NK-92 treated with Interleukin-12 subunit alpha and Interleukin-12 subunit beta, amount 100 ng/mL, for 24 hours (cell line): Measurements from ENCODE around the gene GPR89A.
"Not testable (repeated sequence)": the region's sequence is repeated elsewhere in the genome, so short reads cannot be mapped to it uniquely, and the experiment has no call there.

Experiments used
- DNase-seq: peaks from one replicate; lab custom pipeline; 2025; lab: John Stamatoyannopoulos, UW

GPR89A gene

DNA sequence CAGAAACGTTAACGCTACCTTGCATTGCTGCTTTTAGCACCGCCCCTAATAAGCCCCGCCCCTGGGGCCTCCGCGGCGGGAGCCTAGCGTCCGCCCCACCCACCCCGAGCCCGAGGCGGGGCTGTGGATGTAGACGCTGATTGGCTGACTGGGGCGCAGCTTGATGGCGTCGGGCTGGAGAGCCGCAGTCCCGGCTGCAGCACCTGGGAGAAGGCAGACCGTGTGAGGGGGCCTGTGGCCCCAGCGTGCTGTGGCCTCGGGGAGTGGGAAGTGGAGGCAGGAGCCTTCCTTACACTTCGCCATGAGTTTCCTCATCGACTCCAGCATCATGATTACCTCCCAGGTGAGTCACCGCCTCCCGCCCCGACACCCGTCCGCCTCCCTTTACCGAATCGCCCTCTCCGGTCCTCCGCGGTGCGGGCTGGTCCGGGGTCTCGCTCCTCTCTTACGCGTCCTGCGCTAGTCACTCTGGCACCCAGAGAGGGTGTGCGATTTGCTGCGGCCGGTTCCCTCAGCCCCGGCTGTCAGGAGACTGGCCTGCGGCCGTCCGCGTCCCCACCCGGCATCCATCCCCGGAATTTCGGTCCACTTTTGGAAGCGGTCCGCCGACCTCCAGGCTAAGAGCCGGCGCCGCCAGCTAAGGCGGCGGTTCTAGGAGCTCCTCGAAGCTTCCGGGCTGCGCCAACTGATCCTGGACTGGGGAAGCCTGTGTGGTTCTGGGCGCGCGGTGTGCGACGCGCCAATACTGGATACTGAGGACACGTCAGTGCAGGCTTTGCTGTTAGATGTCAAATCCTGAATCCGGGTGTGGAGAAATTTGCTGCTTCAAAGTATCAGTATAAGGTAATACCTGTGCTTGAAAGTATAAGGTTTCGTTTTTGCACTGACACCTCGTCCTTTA lies at the start of gene GPR89A:
TSS of gene GPR89A (plus strand) at position 156 of the 901 bp plus-strand sequence. CDS start at position 302, 146 bp downstream.
- DNase-seq = peak; percentile 89

- not testable (repeated sequence) for DNase-seq
Observed at GRCh38 chr1:145586820-145587219, 21.0 kb upstream of the GPR89A start.

DNA sequence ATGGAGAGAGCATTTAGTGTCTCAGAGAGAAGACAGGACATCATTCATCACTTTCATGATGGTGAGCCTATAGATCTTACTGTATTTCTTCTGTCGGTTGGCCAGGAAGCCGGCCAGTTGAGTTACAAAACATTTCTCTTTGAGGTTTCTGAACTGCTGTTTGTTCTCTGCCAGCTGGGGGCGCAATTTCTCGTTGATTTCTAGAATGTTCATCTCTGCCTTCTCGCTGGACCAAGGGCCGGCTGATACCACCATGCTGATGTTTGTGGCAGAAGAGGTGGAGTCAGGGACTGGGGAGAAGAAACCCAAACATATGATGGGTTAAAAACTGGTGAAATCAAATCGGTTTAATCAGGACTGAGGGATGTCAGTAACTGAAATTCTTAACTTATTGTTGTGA lies 17.0 kb upstream of the GPR89A start:
- DNase-seq = peak; percentile 27

GRCh38 chr1:145592347-145592746 lies 15.4 kb upstream of the GPR89A start:
- not testable (repeated sequence) for DNase-seq

- not testable (repeated sequence) for DNase-seq
Observed at GRCh38 chr1:145595421-145595820, 12.4 kb upstream of the GPR89A start.

GRCh38 chr1:145596236-145596635 lies 11.6 kb upstream of the GPR89A start:
- DNase-seq = not testable (repeated sequence)

DNA sequence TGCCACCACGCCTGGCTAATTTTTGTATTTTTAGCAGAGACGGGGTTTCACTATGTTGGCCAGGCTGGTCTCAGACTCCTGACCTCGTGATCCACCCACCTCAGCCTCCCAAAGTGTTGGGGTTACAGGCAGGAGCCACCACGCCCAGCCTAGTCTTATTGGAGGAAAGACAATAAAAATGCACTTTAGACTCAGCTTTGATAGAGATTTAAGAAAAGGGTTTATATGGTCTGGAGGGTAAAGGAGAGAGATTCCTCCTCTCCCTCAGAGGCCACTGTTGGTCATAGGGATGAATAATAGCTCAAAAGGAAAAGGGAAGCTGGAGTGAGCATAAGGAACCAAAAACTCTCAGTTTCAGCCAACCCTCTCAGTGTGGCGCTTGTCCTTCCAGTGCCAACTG lies 8.4 kb upstream of the GPR89A start:
- DNase-seq = not testable (repeated sequence)

- DNase-seq = no peak
Observed at GRCh38 chr1:145601593-145601992, 6.2 kb upstream of the GPR89A start.

GRCh38 chr1:145606840-145607239 lies 948 bp upstream of the GPR89A start:
- DNase-seq = not testable (repeated sequence)

GRCh38 chr1:145607289-145607688 lies 499 bp upstream of the GPR89A start:
- not testable (repeated sequence) for DNase-seq

GRCh38 chr1:145610744-145611143 lies 3.0 kb downstream of the GPR89A start:
- not testable (repeated sequence) for DNase-seq

- not testable (repeated sequence) for DNase-seq
Observed at GRCh38 chr1:145620073-145620472, 12.3 kb downstream of the GPR89A start.

- DNase-seq = not testable (repeated sequence)
Observed at GRCh38 chr1:145622177-145622576, 14.4 kb downstream of the GPR89A start.

DNA sequence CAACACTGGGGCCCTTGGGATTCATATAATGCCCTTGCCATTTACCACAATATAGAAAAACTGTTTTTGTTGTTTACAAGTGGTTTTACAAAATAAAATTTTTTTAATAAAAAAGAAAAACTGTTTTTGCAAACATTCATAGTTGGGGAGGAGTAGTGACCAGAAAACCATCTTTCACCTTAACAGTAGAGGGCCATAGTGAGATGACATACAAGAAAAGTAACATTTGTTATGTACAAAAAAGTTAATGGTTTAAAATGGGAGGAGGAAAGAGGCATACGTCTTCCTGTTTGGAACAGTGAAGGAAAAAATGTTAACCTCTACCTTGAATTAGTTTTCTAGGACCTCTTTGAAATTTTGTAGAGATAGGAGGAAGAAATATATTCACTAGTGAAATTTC lies 28.4 kb downstream of the GPR89A start:
- DNase-seq = not testable (repeated sequence)

DNA sequence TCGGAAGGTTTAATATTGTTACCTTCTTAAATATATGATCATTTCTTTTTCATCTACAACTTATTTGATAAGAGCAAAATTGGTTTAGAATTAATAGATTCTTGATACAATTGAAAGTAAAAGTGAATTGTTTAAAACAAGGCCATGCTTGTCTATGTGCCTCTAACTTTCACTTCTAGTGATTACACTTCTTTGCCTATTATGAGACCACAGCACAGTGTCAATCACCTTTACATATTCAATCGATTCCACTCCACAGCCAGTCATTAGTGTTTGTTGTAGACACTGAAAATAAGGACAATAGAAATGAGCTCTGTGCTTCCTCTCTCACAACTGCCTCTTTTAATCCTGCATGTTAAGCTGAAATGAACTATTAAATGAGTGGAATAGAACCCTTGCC lies 34.1 kb downstream of the GPR89A start:
- not testable (repeated sequence) for DNase-seq

DNA sequence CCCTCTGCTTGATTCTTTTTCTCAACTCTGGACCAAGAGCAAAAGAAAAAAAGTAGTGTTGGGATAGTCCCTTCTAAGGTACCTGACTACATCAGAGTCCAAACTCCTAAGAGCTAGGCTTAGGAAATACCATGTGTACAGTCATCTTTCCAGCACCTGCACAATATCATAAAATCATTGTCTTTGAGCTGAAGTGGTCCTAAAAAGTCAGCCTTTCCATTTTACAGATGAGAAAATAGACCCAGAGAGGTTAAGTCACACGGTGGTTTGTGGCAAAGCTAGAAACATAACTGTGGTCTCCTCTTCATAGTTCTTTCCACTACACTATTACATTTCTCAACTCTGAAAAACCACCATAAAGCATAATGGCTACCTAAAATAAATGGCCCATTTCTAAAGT lies 36.2 kb downstream of the GPR89A start:
- not testable (repeated sequence) for DNase-seq

GRCh38 chr1:145656245-145656943 lies 48.6 kb downstream of the GPR89A start:
- not testable (repeated sequence) for DNase-seq

DNA sequence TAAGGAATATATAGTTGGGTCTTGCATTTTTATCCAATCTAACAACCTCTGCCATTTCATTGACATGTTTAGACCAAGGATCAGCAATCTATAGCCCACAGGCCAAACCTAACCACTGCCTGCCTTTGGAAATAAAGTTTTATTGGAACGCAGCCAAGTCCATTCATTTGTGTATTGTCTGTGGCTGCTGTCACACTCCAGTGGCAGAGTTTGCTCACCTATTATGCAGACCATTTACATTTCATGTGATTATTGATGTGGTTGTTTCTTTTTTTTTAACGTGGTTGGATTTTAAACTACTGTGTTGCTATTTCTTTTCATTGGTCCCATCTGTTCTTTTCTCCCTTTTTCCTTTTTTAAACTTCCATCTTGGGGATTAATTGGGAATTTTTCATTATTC lies 54.7 kb downstream of the GPR89A start:
- DNase-seq = not testable (repeated sequence)

GRCh38 chr1:145665015-145665414 lies 57.2 kb downstream of the GPR89A start:
- not testable (repeated sequence) for DNase-seq

- DNase-seq = not testable (repeated sequence)
Observed at GRCh38 chr1:145670995-145671745, 63.4 kb downstream of the GPR89A start.

DNA sequence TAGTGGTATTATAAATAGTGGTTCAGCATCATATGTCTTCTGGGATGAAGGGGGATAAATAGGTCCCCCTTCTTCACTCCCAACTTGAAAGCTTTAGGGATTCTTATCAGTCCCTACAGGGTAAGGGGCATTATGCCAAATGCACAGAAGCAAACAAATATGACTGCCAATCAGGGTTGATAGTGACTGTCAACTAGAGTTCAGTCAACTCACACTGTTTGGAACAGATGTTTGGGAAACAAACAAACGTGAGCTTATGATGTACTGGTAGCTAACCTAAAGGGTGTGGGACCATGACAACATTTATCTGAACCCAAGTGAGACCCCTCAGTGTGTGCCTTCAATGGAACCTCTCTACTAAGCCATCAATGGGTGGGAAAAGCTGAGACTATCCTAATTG lies 65.4 kb downstream of the GPR89A start:
- DNase-seq = not testable (repeated sequence)

- not testable (repeated sequence) for DNase-seq
Observed at GRCh38 chr1:145684858-145685257, 77.1 kb downstream of the GPR89A start.
